CD14-positive monocyte (primary cell): Measurements from ENCODE around the gene CPA2. TPM values are rescaled to one million over a fixed set of nuclear protein-coding genes. Genes with fewer than 3 reads are reported as not detected.

Experiments used
- DNase-seq, 3 donors: peaks; one replicate each; pipeline ENCODE4 v3.0.0-alpha.2; 2011 to 2022
- H2AFZ ChIP-seq: 2 replicates; pipeline ENCODE4 v1.6.0; 2012; ENCODE audit warnings: mild to moderate bottlenecking, low read depth, low read length, inconsistent platforms; ENCODE audit not compliant: insufficient read depth, poor library complexity, severe bottlenecking
- H3K27ac ChIP-seq, 2 donors: 1 replicate in 1 of 2; 2 replicates in 1 of 2; pipeline ENCODE4 v1.5.1; 2012 to 2013; ENCODE audit warnings: low read length in 2 of 2, control low read depth in 1 of 2, inconsistent platforms in 1 of 2, low read depth in 1 of 2, mild to moderate bottlenecking in 1 of 2
- H3K27me3 ChIP-seq, 2 donors: one replicate each; pipeline versions ENCODE4 v1.6.0 to v1.6.1; 2011 to 2013; ENCODE audit warnings: low read length in 2 of 2; ENCODE audit not compliant: control insufficient read depth in 2 of 2, insufficient read depth in 2 of 2
- H3K36me3 ChIP-seq, 2 donors: replicated peaks in 1 of 2; 1 replicate in 1 of 2; 2 replicates in 1 of 2; pipeline versions ENCODE4 v1.5.1 to v1.6.1; 2012 to 2013; ENCODE audit warnings: low read length in 2 of 2, control low read depth in 1 of 2, inconsistent platforms in 1 of 2, mild to moderate bottlenecking in 1 of 2; ENCODE audit not compliant: insufficient read depth in 2 of 2, control insufficient read depth in 1 of 2
- H3K4me1 ChIP-seq, 2 donors: 1 replicate in 1 of 2; 2 replicates in 1 of 2; pipeline versions ENCODE4 v1.5.1 to v1.6.1; 2012 to 2013; ENCODE audit warnings: low read length in 2 of 2, control low read depth in 1 of 2, inconsistent platforms in 1 of 2, mild to moderate bottlenecking in 1 of 2, moderate library complexity in 1 of 2; ENCODE audit not compliant: insufficient read depth in 2 of 2, control insufficient read depth in 1 of 2
- H3K4me2 ChIP-seq: replicated peaks from 2 replicates; pipeline ENCODE3; 2012; ENCODE audit warnings: low read length, moderate library complexity, mild to moderate bottlenecking; ENCODE audit not compliant: poor library complexity, severe bottlenecking; ENCODE audit errors: extremely low read depth
- H3K4me3 ChIP-seq, 3 experiments: fragments of 200-600 bp in 1 of 3; sonication (generic) in 1 of 3; replicated peaks in 1 of 3; 1 replicate in 2 of 3; 2 replicates in 1 of 3; pipeline ENCODE4 v1.5.1; 2011 to 2013; ENCODE audit warnings: low read length in 3 of 3, mild to moderate bottlenecking in 3 of 3, control low read depth in 2 of 3, low read depth in 2 of 3, inconsistent platforms in 1 of 3, moderate library complexity in 1 of 3
- H3K79me2 ChIP-seq: 2 replicates; pipeline ENCODE4 v1.6.0; 2012; ENCODE audit warnings: mild to moderate bottlenecking, control low read depth, inconsistent platforms, low read length, moderate library complexity; ENCODE audit not compliant: insufficient read depth
- H3K9ac ChIP-seq: 2 replicates; pipeline ENCODE4 v1.6.0; 2017; ENCODE audit warnings: low read length, mild to moderate bottlenecking; ENCODE audit not compliant: insufficient read depth, poor library complexity, severe bottlenecking
- H3K9me3 ChIP-seq, 2 donors: replicated peaks in 1 of 2; 1 replicate in 1 of 2; 2 replicates in 1 of 2; pipeline versions ENCODE4 v1.5.1 to v1.6.1; 2012 to 2013; ENCODE audit warnings: low read length in 2 of 2, control low read depth in 1 of 2; ENCODE audit not compliant: control insufficient read depth in 1 of 2, insufficient read depth in 1 of 2
- H4K20me1 ChIP-seq: 2 replicates; pipeline ENCODE4 v1.6.0; 2012; ENCODE audit warnings: mild to moderate bottlenecking, low read length, control low read depth, moderate library complexity; ENCODE audit not compliant: insufficient read depth
- H3K27ac Mint-ChIP-seq, 7 donors: one replicate each; pipeline ENCODE4 v1.8.0; 2020; ENCODE audit warnings: mild to moderate bottlenecking in 7 of 7, mixed read lengths in 7 of 7, moderate library complexity in 6 of 7, inconsistent platforms in 2 of 7
- H3K27me3 Mint-ChIP-seq, 3 donors: one replicate each; pipeline ENCODE4 v1.8.0; 2021 to 2022; ENCODE audit warnings: low read depth in 3 of 3, mild to moderate bottlenecking in 3 of 3, mixed read lengths in 3 of 3, moderate library complexity in 3 of 3, inconsistent platforms in 1 of 3
- H3K36me3 Mint-ChIP-seq, 2 donors: one replicate each; pipeline ENCODE4 v1.8.0; 2020; ENCODE audit warnings: mixed read lengths in 2 of 2, inconsistent platforms in 1 of 2, mild to moderate bottlenecking in 1 of 2
- H3K4me1 Mint-ChIP-seq: one replicate; pipeline ENCODE4 v1.8.0; 2020; ENCODE audit warnings: mild to moderate bottlenecking, mixed read lengths
- H3K4me3 Mint-ChIP-seq, 2 donors: one replicate each; pipeline ENCODE4 v1.8.0; 2020; ENCODE audit warnings: mild to moderate bottlenecking in 2 of 2, mixed read lengths in 2 of 2, moderate library complexity in 1 of 2
- H3K9me3 Mint-ChIP-seq, 7 donors: one replicate each; pipeline ENCODE4 v1.8.0; 2020 to 2022; ENCODE audit warnings: mixed read lengths in 7 of 7, mild to moderate bottlenecking in 6 of 7, moderate library complexity in 6 of 7, inconsistent platforms in 2 of 7
- CTCF ChIP-seq: fragments of 200-600 bp; IDR thresholded peaks from one replicate; pipeline ENCODE4 v1.8.0; 2022; ENCODE audit warnings: antibody characterized with exemption, mild to moderate bottlenecking
- WGBS: methylation state at CpG from one replicate; pipeline ENCODE4 v1.1.5; 2013; ENCODE audit warnings: missing lambda C conversion rate; ENCODE audit not compliant: insufficient coverage; 5-methylcytosine and 5-hydroxymethylcytosine counted together
- intact Hi-C, 2 donors: fragments of 100-400 bp; cut with micrococcal nuclease; formaldehyde crosslinking; loops; one replicate each; pipeline versions ENCODE4 v1.15.0 to v1.15.1; 2023
- polyA plus RNA-seq, 3 donors: library from polyadenylated mRNA; depleted of rRNA in 1 of 3; unstranded in 2 of 3; stranded (reverse) in 1 of 3; fragments of 300-500 nt in 2 of 3; fragments of >200 nt in 1 of 3; fragmentation: Illumina TruSeq in 2 of 3; gene quantifications; 1 replicate in 2 of 3; 2 replicates in 1 of 3; pipeline ENCODE4 v1.2.3, GENCODE V29; 2012 to 2021

Gene CPA2
- polyA plus RNA-seq, 3 donors: not detected

- Histone ChIP-seq H3K9me3 (no peaks in the 10 kb centered on the region), H3K27ac (no peak overlapping the region), H2AFZ (no peak overlapping the region), H4K20me1 (no peaks in the 10 kb centered on the region), H3K4me1 (peaks cover 9 to 16% of the 10 kb centered on the region in 2 donors), H3K9ac (no peak overlapping the region), H3K27me3 (peaks cover 0 to 5% of the 10 kb centered on the region in 2 donors), H3K4me2 (no peak overlapping the region), H3K79me2 (no peaks in the 10 kb centered on the region), H3K36me3 (no peaks in the 10 kb centered on the region), H3K4me3 (no peak overlapping the region)
- Mint-ChIP-seq H3K4me3 (no peak overlapping the region), H3K9me3 (peaks cover 0 to 7% (median 0%) of the 10 kb centered on the region in 7 donors), H3K36me3 (no peaks in the 10 kb centered on the region), H3K4me1 (peaks cover 13% of the 10 kb centered on the region), H3K27ac (no peak overlapping the region), H3K27me3 (peaks cover 8 to 16% (median 14%) of the 10 kb centered on the region in 3 donors)
- WGBS: 100% methylated on average over 4 of the region's 12 CpGs
- TF ChIP-seq CTCF: no peak
- intact Hi-C loops: no loop called here
- DNase-seq: no peak
Observed at GRCh38 chr7:130270947-130271800, 4.5 kb downstream of the CPA2 start.

- Mint-ChIP-seq H3K36me3 (no peaks in the 10 kb centered on the region), H3K27me3 (peaks cover 8 to 16% (median 14%) of the 10 kb centered on the region in 3 donors), H3K27ac (no peak overlapping the region), H3K4me1 (peaks cover 13% of the 10 kb centered on the region), H3K4me3 (peak overlapping the region in 1 of 2 donors; percentile 80), H3K9me3 (peaks cover 0 to 7% (median 0%) of the 10 kb centered on the region in 7 donors)
- peak overlapping the region; percentile 56 for H3K4me2 ChIP-seq
- no peak for DNase-seq
- H3K79me2 ChIP-seq: no peaks in the 10 kb centered on the region
- 89% methylated on average over 21 of the region's 23 CpGs for WGBS
- no peaks in the 10 kb centered on the region for H3K9me3 ChIP-seq
- H4K20me1 ChIP-seq: no peaks in the 10 kb centered on the region
- no peak for TF ChIP-seq CTCF
- peaks cover 0 to 5% of the 10 kb centered on the region in 2 donors for H3K27me3 ChIP-seq
- H3K4me1 ChIP-seq: peaks cover 9 to 16% of the 10 kb centered on the region in 2 donors
- no peak overlapping the region for H3K27ac ChIP-seq
- intact Hi-C loops: no loop called here
- H3K36me3 ChIP-seq: no peaks in the 10 kb centered on the region
- peak overlapping the region; percentile 29 for H3K9ac ChIP-seq
- H3K4me3 ChIP-seq: peak overlapping the region in 1 of 3 experiments; percentile 42
- peak overlapping the region; percentile 43 for H2AFZ ChIP-seq
Observed at GRCh38 chr7:130272381-130273080, 5.9 kb downstream of the CPA2 start.
